Body of pancreas (tissue), 4 donors: Measurements from ENCODE around the gene MRPL55.

Source experiments
- CTCF ChIP-seq, 7 experiments: fragments of 450-650 bp in 4 of 7; fragments of 200-600 bp in 3 of 7; sonication (generic) in 3 of 7; IDR thresholded peaks; one replicate each; pipeline ENCODE4 v1.5.1; 2016 to 2019; ENCODE audit warnings: antibody characterized with exemption in 7 of 7
- POLR2A ChIP-seq, 3 donors: fragments of 450-650 bp; IDR thresholded peaks; one replicate each; pipeline ENCODE4 v1.6.1; 2016; ENCODE audit warnings: antibody characterized with exemption in 3 of 3, mild to moderate bottlenecking in 2 of 3

- TF ChIP-seq POLR2A (IDR thresholded peaks at IDR 0.05) (no peak), CTCF (IDR thresholded peaks at IDR 0.05) (no peak)
Measured at GRCh38 chr1:228079601-228080263, 29.4 kb downstream of the MRPL55 start.
